ENCODE measurements around the gene ATP1A4. TPM values are rescaled to one million over a fixed set of nuclear protein-coding genes. Genes with fewer than 3 reads are reported as not detected.

ATP1A4 gene
- total RNA-seq, 3 donors from 2014 or later = not detected

GRCh38 chr1:160221089-160221488 lies 69.7 kb downstream of the ATP1A4 start:
- Mint-ChIP-seq H3K27me3 (ENCODE audit: low read depth) (no peaks in the 10 kb centered on the region), H3K9me3 (no peaks in the 10 kb centered on the region), H3K36me3 (ENCODE audit: insufficient read depth) (peaks cover 44% of the 10 kb centered on the region), H3K4me1 (ENCODE audit: low read depth) (no peaks in the 10 kb centered on the region), H3K4me3 (no peak overlapping the region)
- ATAC-seq (no peak), DNase-seq (no peak)

DNA sequence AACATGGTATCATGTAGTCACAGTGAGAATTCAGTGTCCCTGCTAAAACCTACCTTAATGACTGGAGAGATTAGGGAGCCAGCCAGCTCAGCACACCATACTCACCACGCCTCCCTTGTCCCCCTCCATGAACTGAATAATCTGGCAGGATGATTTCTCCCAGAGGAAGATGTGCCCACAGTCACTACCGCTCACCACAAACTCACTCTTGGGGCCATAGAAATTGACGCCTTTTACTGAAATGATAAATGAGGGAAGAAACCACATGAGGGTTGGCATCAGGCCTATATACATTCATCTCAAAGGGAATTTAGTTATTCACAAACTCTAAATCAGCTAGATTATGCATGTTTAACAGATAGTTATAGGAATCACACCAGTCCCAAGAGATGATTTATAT lies 71.1 kb downstream of the ATP1A4 start:
- H3K4me1 Mint-ChIP-seq (ENCODE audit: low read depth) = no peaks in the 10 kb centered on the region
- H3K9me3 Mint-ChIP-seq = no peaks in the 10 kb centered on the region
- no peaks in the 10 kb centered on the region for H3K27me3 Mint-ChIP-seq (ENCODE audit: low read depth)
- ATAC-seq (no peak), DNase-seq (no peak)
- no peak overlapping the region for H3K4me3 Mint-ChIP-seq
- peaks cover 39% of the 10 kb centered on the region for H3K36me3 Mint-ChIP-seq (ENCODE audit: insufficient read depth)

- Mint-ChIP-seq H3K4me3 (no peak overlapping the region), H3K4me1 (ENCODE audit: low read depth) (no peaks in the 10 kb centered on the region), H3K9me3 (no peaks in the 10 kb centered on the region), H3K36me3 (ENCODE audit: insufficient read depth) (peaks cover 49% of the 10 kb centered on the region), H3K27me3 (ENCODE audit: low read depth) (no peaks in the 10 kb centered on the region)
- ATAC-seq (no peak), DNase-seq (no peak)
Measured at GRCh38 chr1:160224606-160225005, 73.2 kb downstream of the ATP1A4 start.

DNA sequence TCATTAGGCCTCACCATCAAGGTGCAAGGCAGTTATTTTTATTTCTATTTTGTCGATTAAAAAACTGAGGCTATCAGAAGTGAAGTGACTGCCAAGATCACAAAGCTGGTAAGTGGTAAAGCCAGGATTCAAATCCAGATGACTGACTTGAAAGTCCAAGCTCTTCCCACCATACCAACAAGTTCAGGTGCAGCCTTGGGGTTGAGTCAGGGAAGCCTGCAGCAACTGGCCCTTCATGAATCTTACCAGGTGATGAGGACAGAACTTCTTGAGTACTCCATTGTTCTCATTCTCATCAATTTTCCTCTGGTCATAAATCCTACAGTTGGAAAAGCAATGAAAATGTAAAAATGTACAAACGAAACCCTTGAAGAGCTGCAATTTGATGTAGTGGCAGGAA lies 73.9 kb downstream of the ATP1A4 start:
- Mint-ChIP-seq H3K36me3 (ENCODE audit: insufficient read depth) (peaks cover 55% of the 10 kb centered on the region), H3K4me1 (ENCODE audit: low read depth) (no peaks in the 10 kb centered on the region), H3K9me3 (no peaks in the 10 kb centered on the region), H3K27me3 (ENCODE audit: low read depth) (no peaks in the 10 kb centered on the region), H3K4me3 (no peak overlapping the region)
- ATAC-seq (no peak), DNase-seq (no peak)

- Mint-ChIP-seq H3K4me1 (ENCODE audit: low read depth) (no peaks in the 10 kb centered on the region), H3K27me3 (ENCODE audit: low read depth) (no peaks in the 10 kb centered on the region), H3K4me3 (no peak overlapping the region), H3K9me3 (no peaks in the 10 kb centered on the region), H3K36me3 (ENCODE audit: insufficient read depth) (peaks cover 55% of the 10 kb centered on the region)
- DNase-seq = no peak
- no peak for ATAC-seq
Measured at GRCh38 chr1:160226623-160227022, 75.2 kb downstream of the ATP1A4 start.

GRCh38 chr1:160227034-160227433 lies 75.6 kb downstream of the ATP1A4 start:
- Mint-ChIP-seq H3K4me3 (no peak overlapping the region), H3K36me3 (ENCODE audit: insufficient read depth) (peaks cover 51% of the 10 kb centered on the region), H3K9me3 (no peaks in the 10 kb centered on the region), H3K4me1 (ENCODE audit: low read depth) (no peaks in the 10 kb centered on the region), H3K27me3 (ENCODE audit: low read depth) (no peaks in the 10 kb centered on the region)
- no peak for ATAC-seq
- DNase-seq = no peak

GRCh38 chr1:160227561-160227960 lies 76.2 kb downstream of the ATP1A4 start:
- peaks cover 46% of the 10 kb centered on the region for H3K36me3 Mint-ChIP-seq (ENCODE audit: insufficient read depth)
- no peaks in the 10 kb centered on the region for H3K4me1 Mint-ChIP-seq (ENCODE audit: low read depth)
- no peaks in the 10 kb centered on the region for H3K9me3 Mint-ChIP-seq
- H3K27me3 Mint-ChIP-seq (ENCODE audit: low read depth) = no peaks in the 10 kb centered on the region
- no peak overlapping the region for H3K4me3 Mint-ChIP-seq
- DNase-seq = no peak
- no peak for ATAC-seq

GRCh38 chr1:160228431-160228830 lies 77.0 kb downstream of the ATP1A4 start:
- no peaks in the 10 kb centered on the region for H3K9me3 Mint-ChIP-seq
- no peaks in the 10 kb centered on the region for H3K27me3 Mint-ChIP-seq (ENCODE audit: low read depth)
- H3K36me3 Mint-ChIP-seq (ENCODE audit: insufficient read depth) = peaks cover 38% of the 10 kb centered on the region
- no peak overlapping the region for H3K4me3 Mint-ChIP-seq
- H3K4me1 Mint-ChIP-seq (ENCODE audit: low read depth) = no peaks in the 10 kb centered on the region
- no peak for DNase-seq
- ATAC-seq = no peak

DNA sequence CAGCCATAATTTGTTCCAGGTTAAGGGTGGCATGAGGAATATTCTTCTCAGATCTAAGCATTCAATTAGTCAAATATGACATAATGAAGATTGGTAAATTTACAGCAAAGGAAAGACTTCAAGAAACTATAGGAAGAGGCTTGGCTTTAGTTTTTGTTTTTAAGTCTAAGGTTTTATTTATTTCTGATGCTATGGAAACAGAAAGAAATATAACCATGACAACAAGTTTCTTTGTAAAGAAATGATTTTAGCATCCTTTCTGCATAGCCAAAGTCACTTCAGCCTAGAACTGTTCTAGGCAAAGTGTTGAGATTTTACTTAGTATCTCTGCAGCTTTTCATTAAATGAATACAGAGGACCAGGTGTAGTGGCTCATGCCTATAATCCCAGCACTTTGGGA lies 81.5 kb downstream of the ATP1A4 start:
- peaks cover 10% of the 10 kb centered on the region for H3K4me1 Mint-ChIP-seq (ENCODE audit: low read depth)
- DNase-seq (no peak), ATAC-seq (no peak)
- no peak overlapping the region for H3K4me3 Mint-ChIP-seq
- H3K27me3 Mint-ChIP-seq (ENCODE audit: low read depth) = no peaks in the 10 kb centered on the region
- H3K9me3 Mint-ChIP-seq = no peaks in the 10 kb centered on the region
- peaks cover 46% of the 10 kb centered on the region for H3K36me3 Mint-ChIP-seq (ENCODE audit: insufficient read depth)

Other genes with a start within 250 kb of the ATP1A4 start
- 100 to 1,000 TPM; 338 to 362 (median 353) TPM for gene TAGLN2, start 226.1 kb upstream of the ATP1A4 start, total RNA-seq
- gene IGSF9, start 206.0 kb upstream of the ATP1A4 start, total RNA-seq = under 1 TPM; 0.11 to 0.20 (median 0.16) TPM
- gene SLAMF9, start 197.4 kb upstream of the ATP1A4 start, total RNA-seq = not detected
- 1 to 10 TPM; 4.1 to 5.7 (median 4.5) TPM for gene PIGM, start 119.6 kb upstream of the ATP1A4 start, total RNA-seq
- under 1 TPM in 1 of 3 donors, not detected in 2; 0.32 TPM for gene KCNJ10, start 81.4 kb upstream of the ATP1A4 start, total RNA-seq
- gene KCNJ9, start 70.1 kb upstream of the ATP1A4 start, total RNA-seq = not detected
- gene IGSF8, start 53.0 kb upstream of the ATP1A4 start, total RNA-seq = 10 to 100 TPM; 30.5 to 45.7 (median 43.1) TPM
- gene ATP1A2, start 35.8 kb upstream of the ATP1A4 start, total RNA-seq = not detected
- not detected for gene CASQ1, start 39.0 kb downstream of the ATP1A4 start, total RNA-seq
- 10 to 100 TPM; 83.2 to 99.6 (median 83.7) TPM for gene PEA15, start 53.8 kb downstream of the ATP1A4 start, total RNA-seq
- 10 to 100 TPM; 64.4 to 68.4 (median 65.0) TPM for gene DCAF8, start 110.9 kb downstream of the ATP1A4 start, total RNA-seq
- gene PEX19, start 133.5 kb downstream of the ATP1A4 start, total RNA-seq = 10 to 100 TPM; 55.1 to 64.3 (median 57.9) TPM
- 100 to 1,000 TPM; 116 to 144 (median 121) TPM for gene COPA, start 191.6 kb downstream of the ATP1A4 start, total RNA-seq
- 10 to 100 TPM; 52.0 to 61.7 (median 60.5) TPM for gene NCSTN, start 191.8 kb downstream of the ATP1A4 start, total RNA-seq
- gene NHLH1, start 215.5 kb downstream of the ATP1A4 start, total RNA-seq = under 1 TPM; 0.30 to 0.45 (median 0.33) TPM
- gene VANGL2, start 249.0 kb downstream of the ATP1A4 start, total RNA-seq = under 1 TPM; 0.08 TPM